ENCODE measurements around the gene RBM25.

DNA sequence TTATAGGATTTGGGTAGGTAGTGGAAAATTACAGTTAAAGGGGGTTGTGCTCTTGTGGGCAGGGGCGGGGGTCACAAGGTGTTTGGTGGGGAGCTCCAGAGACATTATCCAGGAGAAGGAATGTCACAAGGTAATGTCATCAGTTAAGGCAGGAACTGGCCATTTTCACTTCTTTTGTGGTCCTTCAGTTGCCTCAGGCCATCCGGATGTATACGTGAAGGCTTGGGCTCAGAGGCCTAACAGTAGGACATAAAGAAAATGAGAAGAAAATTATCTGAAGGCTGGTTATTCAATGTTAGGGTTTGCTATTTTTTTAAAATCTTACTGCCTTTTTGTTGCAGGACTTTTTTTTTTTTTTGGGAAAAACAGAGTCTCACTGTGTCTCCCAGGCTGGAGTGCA, 75.5 kb downstream of the RBM25 start:
- TF ChIP-seq POLR2A (IDR thresholded peaks at IDR 0.05): no peak
- TF ChIP-seq, protein P1, sequence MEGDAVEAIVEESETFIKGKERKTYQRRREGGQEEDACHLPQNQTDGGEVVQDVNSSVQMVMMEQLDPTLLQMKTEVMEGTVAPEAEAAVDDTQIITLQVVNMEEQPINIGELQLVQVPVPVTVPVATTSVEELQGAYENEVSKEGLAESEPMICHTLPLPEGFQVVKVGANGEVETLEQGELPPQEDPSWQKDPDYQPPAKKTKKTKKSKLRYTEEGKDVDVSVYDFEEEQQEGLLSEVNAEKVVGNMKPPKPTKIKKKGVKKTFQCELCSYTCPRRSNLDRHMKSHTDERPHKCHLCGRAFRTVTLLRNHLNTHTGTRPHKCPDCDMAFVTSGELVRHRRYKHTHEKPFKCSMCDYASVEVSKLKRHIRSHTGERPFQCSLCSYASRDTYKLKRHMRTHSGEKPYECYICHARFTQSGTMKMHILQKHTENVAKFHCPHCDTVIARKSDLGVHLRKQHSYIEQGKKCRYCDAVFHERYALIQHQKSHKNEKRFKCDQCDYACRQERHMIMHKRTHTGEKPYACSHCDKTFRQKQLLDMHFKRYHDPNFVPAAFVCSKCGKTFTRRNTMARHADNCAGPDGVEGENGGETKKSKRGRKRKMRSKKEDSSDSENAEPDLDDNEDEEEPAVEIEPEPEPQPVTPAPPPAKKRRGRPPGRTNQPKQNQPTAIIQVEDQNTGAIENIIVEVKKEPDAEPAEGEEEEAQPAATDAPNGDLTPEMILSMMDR (IDR thresholded peaks at IDR 0.05): no peak
